ENCODE results near the gene NDP. TPM values are rescaled to one million over a fixed set of nuclear protein-coding genes. Genes with fewer than 3 reads are reported as not detected.

Gene NDP
- total and polyA plus RNA-seq, 10 of the 15 experiments (the other 5 are each of a cell fraction or from before 2014, with no cell fraction given) = 0.04 TPM; not detected in 9

DNA sequence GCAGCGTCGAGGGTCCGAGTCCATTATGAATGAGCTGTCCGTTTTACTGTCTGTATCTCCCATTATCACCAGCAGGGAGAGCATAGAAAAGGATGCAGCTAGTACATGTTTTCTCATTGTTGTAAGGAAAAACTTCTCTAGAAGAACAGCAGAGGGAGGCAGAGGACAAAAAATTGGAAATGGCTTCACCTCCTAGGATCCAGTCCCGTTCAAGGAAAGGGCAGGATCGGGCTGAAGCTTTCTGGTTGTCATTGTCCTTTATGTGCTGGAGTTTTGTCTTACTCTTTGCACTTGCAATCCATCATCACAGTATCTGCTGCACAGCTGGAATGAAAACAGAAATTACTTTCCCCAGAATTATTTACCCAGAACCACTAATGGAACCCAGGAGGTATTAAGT lies 14.7 kb downstream of the NDP start:
- no peaks in the 10 kb centered on the region for H3K36me3 ChIP-seq (ENCODE audit: control insufficient read depth in 2 of 2, insufficient read depth in 2 of 2, low read length in 1 of 2)
- in situ Hi-C loops (cut with MboI) = loop anchor here (10.0 kb wide), 1 partner anchor 1216 kb away; no protein-coding TSS in a partner anchor
- TF ChIP-seq MXI1 (IDR thresholded peaks at IDR 0.05; ENCODE audit: low read depth, low read length) (no peak), ETV6 (conservative IDR thresholded peaks at IDR 0.05 in 1 of 2, IDR thresholded peaks at IDR 0.05 in 1 of 2; ENCODE audit: borderline replicate concordance in 1 of 2, low read depth in 1 of 2) (no peak), RAD21 (IDR thresholded peaks at IDR 0.05; ENCODE audit: insufficient read depth, low read depth, low read length) (peak; percentile 77), RAD51 (IDR thresholded peaks at IDR 0.05) (no peak), CREB1 (IDR thresholded peaks at IDR 0.05; ENCODE audit: low read depth) (no peak), ZZZ3 (IDR thresholded peaks at IDR 0.05; ENCODE audit: control insufficient read depth, insufficient read length, low read depth) (no peak), HDGF (IDR thresholded peaks at IDR 0.05) (no peak), RUNX3 (IDR thresholded peaks at IDR 0.05; ENCODE audit: low read length) (no peak), ZNF622 (IDR thresholded peaks at IDR 0.05) (no peak), SIN3A (IDR thresholded peaks at IDR 0.05; ENCODE audit: low read depth, low read length) (no peak), NFXL1 (IDR thresholded peaks at IDR 0.05; ENCODE audit: borderline replicate concordance) (no peak), EED (IDR thresholded peaks at IDR 0.05; ENCODE audit: low read depth) (no peak), POU2F2 (IDR thresholded peaks at IDR 0.05; ENCODE audit: borderline replicate concordance, low read depth, low read length) (no peak), CHD4 (IDR thresholded peaks at IDR 0.05) (no peak), YY1 (IDR thresholded peaks at IDR 0.05; ENCODE audit: low read depth, low read length) (0 out of 2 replicates have a peak, but pooled peaks have one; percentile 14), PAX5 (IDR thresholded peaks at IDR 0.05; ENCODE audit: borderline replicate concordance, low read depth, low read length) (no peak), SMARCA5 (IDR thresholded peaks at IDR 0.05) (no peak), IKZF1 (conservative IDR thresholded peaks at IDR 0.05) (no peak), SMC3 (IDR thresholded peaks at IDR 0.05; ENCODE audit: borderline replicate concordance, low read length) (peak; percentile 85)
- TF ChIP-seq, protein P1, sequence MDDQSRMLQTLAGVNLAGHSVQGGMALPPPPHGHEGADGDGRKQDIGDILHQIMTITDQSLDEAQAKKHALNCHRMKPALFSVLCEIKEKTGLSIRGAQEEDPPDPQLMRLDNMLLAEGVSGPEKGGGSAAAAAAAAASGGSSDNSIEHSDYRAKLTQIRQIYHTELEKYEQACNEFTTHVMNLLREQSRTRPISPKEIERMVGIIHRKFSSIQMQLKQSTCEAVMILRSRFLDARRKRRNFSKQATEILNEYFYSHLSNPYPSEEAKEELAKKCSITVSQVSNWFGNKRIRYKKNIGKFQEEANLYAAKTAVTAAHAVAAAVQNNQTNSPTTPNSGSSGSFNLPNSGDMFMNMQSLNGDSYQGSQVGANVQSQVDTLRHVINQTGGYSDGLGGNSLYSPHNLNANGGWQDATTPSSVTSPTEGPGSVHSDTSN (IDR thresholded peaks at IDR 0.05; ENCODE audit: insufficient replicate concordance, low read depth, low read length) = no peak
- TF ChIP-seq, protein P2, sequence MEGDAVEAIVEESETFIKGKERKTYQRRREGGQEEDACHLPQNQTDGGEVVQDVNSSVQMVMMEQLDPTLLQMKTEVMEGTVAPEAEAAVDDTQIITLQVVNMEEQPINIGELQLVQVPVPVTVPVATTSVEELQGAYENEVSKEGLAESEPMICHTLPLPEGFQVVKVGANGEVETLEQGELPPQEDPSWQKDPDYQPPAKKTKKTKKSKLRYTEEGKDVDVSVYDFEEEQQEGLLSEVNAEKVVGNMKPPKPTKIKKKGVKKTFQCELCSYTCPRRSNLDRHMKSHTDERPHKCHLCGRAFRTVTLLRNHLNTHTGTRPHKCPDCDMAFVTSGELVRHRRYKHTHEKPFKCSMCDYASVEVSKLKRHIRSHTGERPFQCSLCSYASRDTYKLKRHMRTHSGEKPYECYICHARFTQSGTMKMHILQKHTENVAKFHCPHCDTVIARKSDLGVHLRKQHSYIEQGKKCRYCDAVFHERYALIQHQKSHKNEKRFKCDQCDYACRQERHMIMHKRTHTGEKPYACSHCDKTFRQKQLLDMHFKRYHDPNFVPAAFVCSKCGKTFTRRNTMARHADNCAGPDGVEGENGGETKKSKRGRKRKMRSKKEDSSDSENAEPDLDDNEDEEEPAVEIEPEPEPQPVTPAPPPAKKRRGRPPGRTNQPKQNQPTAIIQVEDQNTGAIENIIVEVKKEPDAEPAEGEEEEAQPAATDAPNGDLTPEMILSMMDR (IDR thresholded peaks at IDR 0.05 in 2 of 3, conservative IDR thresholded peaks at IDR 0.05 in 1 of 3; ENCODE audit: control insufficient read depth in 2 of 3, extremely low read depth in 1 of 3, insufficient read depth in 1 of 3, low read depth in 3 of 3, low read length in 3 of 3) = peak; percentile 62 to 83 (median 68)
- TF ChIP-seq, protein P3, sequence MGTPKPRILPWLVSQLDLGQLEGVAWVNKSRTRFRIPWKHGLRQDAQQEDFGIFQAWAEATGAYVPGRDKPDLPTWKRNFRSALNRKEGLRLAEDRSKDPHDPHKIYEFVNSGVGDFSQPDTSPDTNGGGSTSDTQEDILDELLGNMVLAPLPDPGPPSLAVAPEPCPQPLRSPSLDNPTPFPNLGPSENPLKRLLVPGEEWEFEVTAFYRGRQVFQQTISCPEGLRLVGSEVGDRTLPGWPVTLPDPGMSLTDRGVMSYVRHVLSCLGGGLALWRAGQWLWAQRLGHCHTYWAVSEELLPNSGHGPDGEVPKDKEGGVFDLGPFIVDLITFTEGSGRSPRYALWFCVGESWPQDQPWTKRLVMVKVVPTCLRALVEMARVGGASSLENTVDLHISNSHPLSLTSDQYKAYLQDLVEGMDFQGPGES (IDR thresholded peaks at IDR 0.05) = no peak

More for the DNA sequence above, 14.7 kb downstream of the NDP start:
- no peaks in the 10 kb centered on the region for H3K27me3 ChIP-seq (replicated peaks in 1 of 2; ENCODE audit: control insufficient read depth in 2 of 2, insufficient read depth in 2 of 2, low read length in 1 of 2)
- no peak overlapping the region for H3K9ac ChIP-seq (ENCODE audit: control insufficient read depth, insufficient read depth, low read length)
- ATAC-seq = peak; percentile 87
- no TSS peak for BruUV-seq (replicated peaks)
- POLR2A ChIA-PET = interaction anchor here (0.5 kb wide), 1 partner anchor 349 kb away, joined by 3 read pairs; no protein-coding TSS in a partner anchor
- no peak overlapping the region for H3K27ac ChIP-seq (ENCODE audit: control insufficient read depth, insufficient read depth)
- no peak overlapping the region for H3K4me2 ChIP-seq (ENCODE audit: control insufficient read depth, insufficient read depth)
- peak; percentile 13 for DNase-seq (ENCODE audit: low read depth, low spot score)
- no peak overlapping the region for H2AFZ ChIP-seq (ENCODE audit: control insufficient read depth, low read depth, low read length)
- under 1% methylated on average over 6 of the region's 6 CpGs for whole genome bisulfite sequencing (ENCODE audit: insufficient coverage, insufficient replicate concordance, low lambda C conversion rate, missing lambda C conversion rate)
- FAIRE-seq = peak; percentile 95
- H3K4me3 ChIP-seq = no peak overlapping the region
- CTCF ChIA-PET = interaction anchor here (0.7 to 2.6 kb wide), 12 partner anchors 9 to 1228 kb away, joined by 3 to 31 read pairs (median 4); no protein-coding TSS in a partner anchor
- no peaks in the 10 kb centered on the region for H3K9me3 ChIP-seq (replicated peaks; ENCODE audit: control insufficient read depth, insufficient read depth, low read length)
- H4K20me1 ChIP-seq (ENCODE audit: control insufficient read depth, insufficient read depth) = no peaks in the 10 kb centered on the region
- no peaks in the 10 kb centered on the region for H3K79me2 ChIP-seq (ENCODE audit: control insufficient read depth, insufficient read depth, low read length)
- SMC1A ChIA-PET (ENCODE audit: uncharacterized antibody, unreplicated experiment) = interaction anchor here (0.8 to 2.7 kb wide), 8 partner anchors 67 to 1229 kb away, joined by 3 to 24 read pairs (median 4); no protein-coding TSS in a partner anchor
- no peaks in the 10 kb centered on the region for H3K4me1 ChIP-seq (ENCODE audit: control insufficient read depth, insufficient read depth, low read length)
- intact Hi-C loops (cut with micrococcal nuclease; ENCODE audit: unreplicated experiment) = loop anchor here (1.0 to 2.0 kb wide), 2 partner anchors 286 to 1228 kb away; no protein-coding TSS in a partner anchor
- RAD21 ChIA-PET (ENCODE audit: unreplicated experiment) = interaction anchor here (0.7 to 1.9 kb wide), 4 partner anchors 12 to 1229 kb away, joined by 4 to 18 read pairs (median 6); no protein-coding TSS in a partner anchor

All from GM12878 (cell line).